ENCODE data around the gene PCDHA12.

Gene PCDHA12

DNA sequence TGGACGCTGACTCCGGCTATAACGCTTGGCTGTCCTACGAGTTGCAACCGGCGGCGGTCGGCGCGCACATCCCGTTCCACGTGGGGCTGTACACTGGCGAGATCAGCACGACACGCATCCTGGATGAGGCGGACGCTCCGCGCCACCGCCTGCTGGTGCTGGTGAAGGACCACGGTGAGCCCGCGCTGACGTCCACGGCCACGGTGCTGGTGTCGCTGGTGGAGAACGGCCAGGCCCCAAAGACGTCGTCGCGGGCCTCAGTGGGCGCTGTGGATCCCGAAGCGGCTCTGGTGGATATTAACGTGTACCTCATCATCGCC is 2.1 kb downstream of the PCDHA12 start:
- H3K4me3 ChIP-seq (ENCODE audit: low read depth, low read length) = no peak overlapping the region
- TF ChIP-seq, protein P1, sequence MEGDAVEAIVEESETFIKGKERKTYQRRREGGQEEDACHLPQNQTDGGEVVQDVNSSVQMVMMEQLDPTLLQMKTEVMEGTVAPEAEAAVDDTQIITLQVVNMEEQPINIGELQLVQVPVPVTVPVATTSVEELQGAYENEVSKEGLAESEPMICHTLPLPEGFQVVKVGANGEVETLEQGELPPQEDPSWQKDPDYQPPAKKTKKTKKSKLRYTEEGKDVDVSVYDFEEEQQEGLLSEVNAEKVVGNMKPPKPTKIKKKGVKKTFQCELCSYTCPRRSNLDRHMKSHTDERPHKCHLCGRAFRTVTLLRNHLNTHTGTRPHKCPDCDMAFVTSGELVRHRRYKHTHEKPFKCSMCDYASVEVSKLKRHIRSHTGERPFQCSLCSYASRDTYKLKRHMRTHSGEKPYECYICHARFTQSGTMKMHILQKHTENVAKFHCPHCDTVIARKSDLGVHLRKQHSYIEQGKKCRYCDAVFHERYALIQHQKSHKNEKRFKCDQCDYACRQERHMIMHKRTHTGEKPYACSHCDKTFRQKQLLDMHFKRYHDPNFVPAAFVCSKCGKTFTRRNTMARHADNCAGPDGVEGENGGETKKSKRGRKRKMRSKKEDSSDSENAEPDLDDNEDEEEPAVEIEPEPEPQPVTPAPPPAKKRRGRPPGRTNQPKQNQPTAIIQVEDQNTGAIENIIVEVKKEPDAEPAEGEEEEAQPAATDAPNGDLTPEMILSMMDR (IDR thresholded peaks at IDR 0.05; ENCODE audit: borderline replicate concordance, insufficient read depth, low read depth, low read length) = no peak

DNA sequence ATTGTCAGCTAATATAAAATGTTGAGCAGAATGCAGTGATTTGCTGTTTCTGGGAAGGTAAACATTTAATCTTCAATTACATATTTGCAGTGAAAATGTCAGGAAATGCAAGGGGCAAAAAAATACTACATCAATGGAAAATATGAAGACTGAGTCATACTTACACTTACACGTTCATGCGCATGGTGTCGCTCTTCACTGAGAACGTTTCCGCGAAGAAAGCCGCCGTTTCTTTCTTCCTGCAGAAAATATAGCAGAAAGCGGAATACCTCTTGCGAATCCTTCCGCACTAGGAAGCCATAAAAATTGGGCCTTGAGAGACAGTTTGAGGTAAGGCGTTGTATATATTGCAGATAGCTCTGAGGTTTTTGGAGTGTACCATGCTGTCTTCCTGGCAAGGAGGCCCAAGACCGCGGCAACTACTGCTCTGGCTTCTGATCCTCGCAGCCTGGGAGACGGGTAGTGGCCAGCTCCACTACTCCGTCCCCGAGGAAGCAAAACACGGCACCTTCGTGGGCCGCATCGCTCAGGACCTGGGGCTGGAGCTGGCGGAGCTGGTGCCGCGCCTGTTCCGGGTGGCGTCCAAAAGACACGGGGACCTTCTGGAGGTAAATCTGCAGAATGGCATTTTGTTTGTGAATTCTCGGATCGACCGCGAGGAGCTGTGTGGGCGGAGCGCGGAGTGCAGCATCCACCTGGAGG is 6.9 kb downstream of the PCDHA12 start, which contains the start of gene PCDHA13:
TSS of gene PCDHA13 (plus strand) at position 236 of the 702 bp plus-strand sequence. CDS start at position 381, 145 bp downstream.
- H3K4me3 ChIP-seq (ENCODE audit: low read depth, low read length) = no peak within 1 kb of the TSS
- TF ChIP-seq, protein P1 (IDR thresholded peaks at IDR 0.05; ENCODE audit: borderline replicate concordance, insufficient read depth, low read depth, low read length) = no peak

DNA sequence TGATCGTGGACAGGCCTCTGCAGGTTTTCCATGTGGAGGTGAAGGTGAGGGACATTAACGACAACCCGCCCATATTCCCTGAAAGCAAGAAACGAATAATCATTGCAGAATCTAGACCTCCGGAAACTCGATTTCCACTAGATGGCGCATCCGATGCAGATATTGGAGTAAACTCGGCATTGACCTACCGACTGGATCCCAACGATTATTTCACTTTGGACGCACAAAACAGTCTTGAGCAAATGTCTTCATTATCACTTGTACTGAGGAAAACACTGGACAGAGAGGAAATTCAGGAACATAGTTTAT is 7.4 kb downstream of the PCDHA12 start:
- TF ChIP-seq, protein P1 (IDR thresholded peaks at IDR 0.05; ENCODE audit: borderline replicate concordance, insufficient read depth, low read depth, low read length) = no peak

DNA sequence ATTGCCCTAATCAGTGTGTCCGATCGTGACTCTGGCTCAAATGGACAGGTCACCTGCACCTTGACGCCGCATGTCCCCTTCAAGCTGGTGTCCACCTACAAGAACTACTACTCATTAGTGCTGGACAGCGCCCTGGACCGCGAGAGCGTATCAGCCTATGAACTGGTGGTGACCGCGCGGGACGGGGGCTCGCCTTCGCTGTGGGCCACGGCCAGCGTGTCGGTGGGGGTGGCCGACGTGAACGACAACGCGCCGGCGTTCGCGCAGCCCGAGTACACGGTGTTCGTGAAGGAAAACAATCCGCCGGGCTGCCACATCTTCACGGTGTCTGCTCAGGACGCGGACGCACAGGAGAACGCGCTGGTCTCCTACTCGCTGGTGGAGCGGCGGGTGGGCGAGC is 8.3 kb downstream of the PCDHA12 start:
- TF ChIP-seq, protein P1 (IDR thresholded peaks at IDR 0.05; ENCODE audit: borderline replicate concordance, insufficient read depth, low read depth, low read length) = no peak
- no peak overlapping the region for H3K4me3 ChIP-seq (ENCODE audit: low read depth, low read length)

More for the DNA sequence above, 7.4 kb downstream of the PCDHA12 start:
- no peak overlapping the region for H3K4me3 ChIP-seq (ENCODE audit: low read depth, low read length)

DNA sequence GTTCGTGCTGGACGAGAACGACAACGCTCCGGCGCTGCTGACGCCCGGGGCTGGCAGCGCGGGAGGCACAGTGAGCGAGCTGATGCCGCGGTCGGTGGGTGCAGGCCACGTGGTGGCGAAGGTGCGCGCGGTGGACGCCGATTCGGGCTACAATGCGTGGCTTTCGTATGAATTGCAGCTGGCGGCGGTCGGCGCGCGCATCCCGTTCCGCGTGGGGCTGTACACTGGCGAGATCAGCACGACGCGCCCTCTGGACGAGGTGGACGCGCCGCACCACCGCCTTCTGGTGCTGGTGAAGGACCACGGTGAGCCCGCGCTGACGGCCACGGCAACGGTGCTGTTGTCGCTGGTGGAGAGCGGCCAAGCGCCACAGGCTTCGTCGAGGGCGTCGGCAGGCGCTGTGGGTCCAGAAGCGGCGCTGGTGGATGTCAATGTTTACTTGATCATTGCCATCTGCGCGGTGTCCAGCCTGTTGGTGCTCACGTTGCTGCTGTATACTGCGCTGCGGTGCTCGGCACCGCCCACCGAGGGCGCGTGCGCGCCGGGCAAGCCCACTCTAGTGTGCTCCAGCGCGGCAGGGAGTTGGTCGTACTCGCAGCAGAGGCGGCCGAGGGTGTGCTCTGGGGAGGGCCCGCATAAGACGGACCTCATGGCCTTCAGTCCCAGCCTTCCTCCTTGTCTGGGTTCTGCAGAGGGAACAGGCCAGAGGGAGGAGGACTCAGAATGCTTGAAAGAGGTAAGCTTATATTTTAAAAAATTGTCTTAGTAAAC is 9.0 kb downstream of the PCDHA12 start:
- H3K4me3 ChIP-seq (ENCODE audit: low read depth, low read length) = no peak overlapping the region
- TF ChIP-seq, protein P1 (IDR thresholded peaks at IDR 0.05; ENCODE audit: borderline replicate concordance, insufficient read depth, low read depth, low read length) = no peak

DNA sequence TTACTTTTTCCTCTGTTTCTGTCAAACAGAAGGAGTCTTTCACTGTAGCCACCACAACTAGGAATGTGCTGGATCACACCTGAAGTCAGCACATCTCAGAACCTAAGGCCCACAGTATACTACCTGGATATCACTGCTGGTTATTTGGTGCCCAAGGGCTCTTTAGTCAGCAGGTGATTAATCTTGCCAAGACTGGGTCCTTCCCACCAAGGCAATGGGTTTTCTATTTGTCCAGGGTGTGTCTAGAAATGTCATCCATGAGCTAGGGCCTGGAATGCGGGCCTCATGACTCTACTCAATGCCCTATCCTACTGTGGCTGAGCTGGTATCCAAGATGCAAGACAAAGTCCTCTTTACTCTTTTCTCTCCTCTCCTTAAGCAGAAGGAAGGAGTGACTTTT is 41.2 kb downstream of the PCDHA12 start:
- TF ChIP-seq, protein P1 (IDR thresholded peaks at IDR 0.05; ENCODE audit: borderline replicate concordance, insufficient read depth, low read depth, low read length) = no peak
- no peak overlapping the region for H3K4me3 ChIP-seq (ENCODE audit: low read depth, low read length)

DNA sequence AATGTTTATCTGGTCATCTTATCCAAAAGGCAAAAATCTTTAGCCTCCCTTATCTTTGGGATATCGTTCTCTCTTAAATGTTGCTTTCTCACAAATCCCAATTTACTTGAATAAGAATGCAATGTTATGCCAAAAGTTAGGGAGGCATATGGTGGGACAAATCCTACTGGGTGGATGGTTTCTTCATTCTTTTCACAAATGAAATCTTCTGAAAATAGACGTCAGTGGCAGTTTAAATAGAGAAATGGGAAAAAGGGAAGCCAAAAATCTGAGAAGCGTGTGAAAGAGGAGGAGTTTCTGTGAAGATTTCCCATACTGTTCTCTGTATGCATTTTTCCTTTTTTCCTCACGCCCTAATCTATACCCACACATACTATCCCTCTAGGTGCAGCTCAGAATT is 48.5 kb downstream of the PCDHA12 start:
- TF ChIP-seq, protein P1 (IDR thresholded peaks at IDR 0.05; ENCODE audit: borderline replicate concordance, insufficient read depth, low read depth, low read length) = no peak
- no peak overlapping the region for H3K4me3 ChIP-seq (ENCODE audit: low read depth, low read length)

Data from GM12875 (cell line).